AG09319 (cell line): ENCODE measurements around the gene SEPTIN8.

Experiments used
- DNase-seq: peaks from one replicate; pipeline ENCODE4 v3.0.0-alpha.2; 2010; ENCODE audit warnings: low read depth; ENCODE audit errors: extremely low read depth
- CTCF ChIP-seq: IDR thresholded peaks from 2 replicates; pipeline ENCODE4 v1.5.1; 2011; ENCODE audit warnings: low read depth, mild to moderate bottlenecking, inconsistent platforms, low read length, moderate library complexity

The SEPTIN8 gene

DNA sequence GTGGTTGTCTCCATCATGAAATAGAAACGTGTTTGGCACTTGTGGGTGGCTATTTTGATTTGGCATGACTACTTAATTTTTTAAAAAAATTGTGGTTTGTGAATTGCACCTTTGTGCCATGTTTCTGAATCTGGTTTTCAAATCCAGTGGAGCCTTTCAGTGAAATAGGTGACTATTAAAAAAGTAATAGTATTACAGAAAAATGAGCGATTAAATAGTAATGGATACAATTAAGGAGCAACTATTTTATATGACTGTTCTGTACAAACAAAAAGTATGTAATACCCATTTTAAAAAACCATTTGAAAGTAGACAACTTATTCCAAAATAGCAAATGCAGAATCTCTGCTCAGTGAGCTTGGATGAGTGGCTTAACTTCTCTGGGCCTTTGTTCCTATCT is 39.0 kb upstream of the SEPTIN8 start:
- no peak for DNase-seq
- TF ChIP-seq CTCF = no peak

DNA sequence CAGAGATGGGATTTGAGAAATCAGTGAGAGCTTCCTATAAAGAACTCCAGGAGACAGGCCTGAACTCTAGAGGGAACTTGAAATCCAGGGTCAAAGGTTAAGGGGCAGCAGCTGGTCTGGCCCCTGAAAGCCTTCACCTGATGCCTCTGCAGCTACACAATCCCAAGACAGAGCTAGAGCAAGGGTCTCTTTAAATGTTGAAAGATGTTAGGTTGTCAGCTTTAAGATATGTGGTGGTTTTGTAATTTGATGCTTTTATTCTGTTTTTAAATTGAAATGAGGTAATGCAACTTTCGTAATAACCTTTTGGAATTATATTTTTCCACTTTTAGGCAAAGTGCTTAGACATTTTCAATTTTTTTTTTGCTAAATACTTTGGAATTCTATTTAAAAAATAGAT is 38.4 kb upstream of the SEPTIN8 start:
- no peak for DNase-seq
- no peak for TF ChIP-seq CTCF

DNA sequence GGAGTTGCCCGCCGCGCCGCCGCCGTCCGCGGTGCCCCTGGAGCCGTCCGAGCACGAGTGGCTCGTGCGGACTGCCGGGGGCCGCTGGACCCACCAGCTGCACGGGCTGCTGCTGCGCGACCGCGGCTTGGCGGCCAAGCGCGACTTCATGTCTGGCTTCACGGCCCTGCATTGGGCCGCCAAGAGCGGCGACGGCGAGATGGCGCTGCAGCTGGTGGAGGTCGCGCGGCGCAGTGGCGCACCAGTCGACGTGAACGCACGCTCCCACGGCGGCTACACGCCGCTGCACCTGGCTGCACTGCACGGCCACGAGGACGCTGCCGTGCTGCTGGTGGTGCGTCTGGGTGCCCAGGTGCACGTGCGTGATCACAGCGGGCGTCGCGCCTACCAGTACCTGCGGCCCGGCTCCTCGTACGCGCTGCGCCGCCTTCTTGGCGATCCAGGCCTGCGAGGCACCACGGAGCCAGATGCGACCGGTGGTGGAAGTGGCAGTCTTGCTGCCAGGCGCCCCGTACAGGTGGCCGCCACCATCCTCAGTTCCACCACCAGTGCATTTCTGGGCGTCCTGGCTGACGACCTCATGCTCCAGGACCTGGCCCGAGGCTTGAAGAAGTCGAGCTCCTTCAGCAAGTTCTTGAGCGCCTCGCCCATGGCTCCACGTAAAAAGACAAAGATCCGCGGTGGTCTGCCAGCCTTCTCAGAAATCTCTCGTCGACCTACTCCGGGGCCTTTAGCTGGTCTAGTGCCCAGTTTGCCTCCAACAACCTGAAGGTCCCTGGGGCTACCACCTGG is 37.7 kb upstream of the SEPTIN8 start:
- TF ChIP-seq CTCF = no peak

DNA sequence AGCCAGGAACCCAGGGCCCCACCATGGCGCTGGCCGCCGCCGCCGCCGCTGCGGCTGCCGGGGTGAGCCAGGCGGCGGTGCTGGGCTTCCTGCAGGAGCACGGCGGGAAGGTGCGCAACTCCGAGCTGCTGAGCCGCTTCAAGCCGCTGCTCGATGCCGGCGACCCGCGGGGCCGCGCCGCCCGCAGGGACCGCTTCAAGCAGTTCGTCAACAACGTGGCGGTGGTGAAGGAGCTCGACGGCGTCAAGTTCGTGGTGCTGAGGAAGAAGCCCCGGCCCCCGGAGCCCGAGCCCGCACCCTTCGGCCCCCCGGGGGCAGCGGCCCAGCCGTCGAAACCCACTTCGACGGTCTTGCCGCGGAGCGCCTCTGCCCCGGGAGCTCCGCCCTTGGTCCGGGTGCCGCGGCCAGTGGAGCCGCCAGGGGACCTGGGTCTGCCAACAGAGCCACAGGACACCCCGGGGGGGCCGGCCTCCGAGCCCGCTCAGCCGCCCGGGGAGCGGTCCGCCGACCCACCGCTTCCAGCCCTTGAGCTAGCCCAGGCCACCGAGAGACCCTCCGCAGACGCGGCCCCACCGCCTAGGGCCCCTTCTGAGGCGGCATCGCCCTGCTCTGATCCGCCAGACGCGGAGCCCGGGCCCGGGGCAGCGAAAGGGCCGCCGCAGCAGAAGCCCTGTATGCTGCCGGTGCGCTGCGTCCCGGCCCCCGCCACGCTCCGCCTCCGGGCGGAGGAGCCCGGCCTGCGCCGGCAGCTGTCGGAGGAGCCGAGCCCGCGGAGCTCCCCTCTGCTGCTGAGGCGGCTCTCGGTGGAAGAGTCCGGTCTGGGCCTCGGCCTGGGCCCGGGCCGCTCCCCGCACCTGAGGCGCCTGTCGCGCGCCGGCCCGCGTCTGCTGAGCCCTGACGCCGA is 36.8 kb upstream of the SEPTIN8 start:
- no peak for TF ChIP-seq CTCF
- no peak for DNase-seq

More for the DNA sequence above, 37.7 kb upstream of the SEPTIN8 start:
- DNase-seq = no peak

GRCh38 chr5:132812781-132813598 is 36.0 kb upstream of the SEPTIN8 start, which contains the start of gene SOWAHA:
TSS of gene SOWAHA (plus strand) at chr5:132813302. CDS start at chr5:132813622, 320 bp downstream.
- no peak for DNase-seq
- TF ChIP-seq CTCF = no peak

DNA sequence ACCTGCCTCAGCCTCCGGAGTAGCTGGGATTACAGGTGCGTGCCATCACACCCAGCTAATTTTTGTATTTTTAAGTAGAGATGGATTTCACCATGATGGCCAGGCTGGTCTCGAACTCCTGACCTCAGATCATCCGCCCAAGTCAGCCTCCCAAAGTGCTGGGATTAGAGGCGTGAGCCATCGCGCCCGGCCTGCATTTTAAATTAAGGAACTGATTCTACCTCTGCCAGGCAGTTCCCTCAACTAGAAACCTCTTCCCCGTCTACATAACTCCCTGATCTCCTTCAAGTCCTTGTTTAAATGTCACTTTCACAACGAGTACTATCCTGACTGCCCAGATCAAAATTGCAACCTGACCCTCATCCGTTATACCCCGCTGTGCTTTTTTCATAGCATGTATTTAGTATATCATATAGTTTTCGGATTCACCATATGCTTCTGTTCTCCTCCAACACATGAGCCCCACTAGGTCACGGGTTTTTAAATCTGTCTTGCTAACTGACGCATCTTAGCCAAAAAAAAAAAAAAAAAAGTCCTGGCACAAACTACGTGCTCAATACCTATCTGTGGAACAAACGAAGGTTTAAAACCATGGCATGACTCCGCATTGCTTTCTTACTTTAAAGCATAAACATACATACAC is 35.2 kb upstream of the SEPTIN8 start:
- no peak for DNase-seq
- no peak for TF ChIP-seq CTCF
